Measurements from ENCODE around the gene SPAG9. TPM values are rescaled to one million over a fixed set of nuclear protein-coding genes. Genes with fewer than 3 reads are reported as not detected.
A peak's percentile ranks its signal among the peaks of the same experiment; 100 is the strongest.

Gene SPAG9
- total and polyA plus RNA-seq, 5 donors from 2014 or later = 4.7 to 98.4 (median 6.0) TPM

DNA sequence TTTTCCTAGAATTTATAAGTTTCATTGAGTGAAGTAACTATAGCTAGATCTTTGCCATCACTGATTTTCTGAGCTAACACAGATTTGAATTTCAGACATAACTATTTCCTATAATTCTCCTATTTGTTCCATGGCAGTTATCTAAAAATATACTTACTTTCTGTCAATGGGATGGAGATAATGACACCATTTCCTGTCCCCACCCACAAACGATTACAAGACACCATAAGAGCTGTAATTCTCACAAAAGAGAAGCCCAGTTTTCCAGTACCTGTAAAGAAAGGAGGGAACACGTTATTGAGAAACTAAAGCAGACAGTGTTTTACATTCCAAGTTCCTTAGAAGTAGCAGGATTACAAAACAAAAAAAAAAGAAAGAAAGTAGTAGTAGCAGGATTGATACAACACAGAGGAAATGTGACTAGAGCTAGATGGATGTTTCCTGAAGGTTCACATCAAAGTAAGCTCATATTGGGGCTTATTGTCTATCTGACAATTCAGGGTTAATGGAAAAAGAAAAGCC, 143.7 kb downstream of the SPAG9 start:
- no peaks in the 10 kb centered on the region for H3K27me3 ChIP-seq (ENCODE audit: control insufficient read depth, insufficient read depth, low read length)
- DNase-seq (peak in 1 of 3 donors; percentile 27), ATAC-seq (ENCODE audit: low read depth in 2 of 2) (no peak)
- Mint-ChIP-seq H3K9me3 (no peaks in the 10 kb centered on the region), H3K27ac (peak overlapping the region; percentile 87 to 94 (median 90)), H3K36me3 (peaks cover 40% of the 10 kb centered on the region), H3K4me1 (peaks cover 3 to 13% (median 12%) of the 10 kb centered on the region in 4 donors), H3K27me3 (no peaks in the 10 kb centered on the region), H3K4me3 (peak overlapping the region in 1 of 4 donors; percentile 28)
- no peaks in the 10 kb centered on the region for H3K9me3 ChIP-seq (ENCODE audit: control insufficient read depth in 2 of 2, low read length in 2 of 2)
- H3K36me3 ChIP-seq (ENCODE audit: control insufficient read depth, insufficient read depth, low read length) = peaks cover 63% of the 10 kb centered on the region
- no peak overlapping the region for H3K4me3 ChIP-seq (ENCODE audit: low read depth, low read length)
- H3K4me1 ChIP-seq (ENCODE audit: control insufficient read depth, insufficient read depth, low read length, poor library complexity, severe bottlenecking) = peaks cover 8% of the 10 kb centered on the region
- H3K27ac ChIP-seq (ENCODE audit: insufficient read depth, low read length, poor library complexity, severe bottlenecking) = no peak overlapping the region

DNA sequence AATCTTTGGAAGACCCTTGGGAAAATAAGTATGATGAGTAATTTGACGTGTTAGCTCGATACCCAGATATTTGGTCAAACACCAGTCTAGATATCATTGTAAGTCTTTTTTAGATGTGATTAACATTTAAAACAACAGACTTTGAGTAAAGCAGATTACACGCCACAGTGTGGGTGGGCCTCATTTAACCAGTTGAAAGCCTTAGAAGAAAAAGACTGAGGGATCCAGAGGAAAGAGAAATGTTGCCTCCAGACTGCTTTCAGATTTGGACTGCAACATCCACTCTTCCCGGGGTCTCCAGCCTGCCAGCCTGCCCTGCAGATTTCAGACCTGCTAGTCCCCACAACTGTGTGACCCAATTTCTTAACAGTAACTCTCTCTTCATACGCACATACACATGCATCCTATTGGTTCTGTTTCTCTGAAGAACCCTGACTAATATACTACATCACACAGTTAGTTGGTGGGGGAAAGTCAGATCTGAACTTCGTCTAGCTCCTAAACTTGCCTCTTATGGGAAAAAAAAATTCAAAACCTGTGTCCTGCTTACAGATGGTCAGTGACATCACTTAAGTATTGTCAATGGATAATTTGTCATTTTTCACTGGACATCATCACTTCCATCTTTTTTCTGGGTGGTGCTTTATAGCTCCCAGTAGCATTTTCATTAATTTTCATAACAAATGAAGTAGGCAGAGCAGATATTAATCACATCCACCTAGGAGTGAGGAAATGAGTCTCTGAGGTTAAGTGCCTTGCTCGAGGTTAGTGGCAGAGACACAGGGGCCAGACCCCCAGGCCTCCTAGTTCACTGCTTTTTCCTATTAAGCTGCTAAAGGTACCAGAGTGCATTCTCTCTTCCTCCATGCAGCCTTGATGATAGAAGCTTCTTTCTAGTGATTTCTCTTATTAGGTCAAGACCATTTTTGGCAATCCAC, 146.8 kb downstream of the SPAG9 start:
- Mint-ChIP-seq H3K27ac (peak overlapping the region in 2 of 3 donors; percentile 2 to 60), H3K4me3 (no peak overlapping the region), H3K27me3 (no peaks in the 10 kb centered on the region), H3K9me3 (no peaks in the 10 kb centered on the region), H3K4me1 (peaks cover 9 to 15% (median 12%) of the 10 kb centered on the region in 4 donors), H3K36me3 (peaks cover 43% of the 10 kb centered on the region)
- no peaks in the 10 kb centered on the region for H3K27me3 ChIP-seq (ENCODE audit: control insufficient read depth, insufficient read depth, low read length)
- H3K27ac ChIP-seq (ENCODE audit: insufficient read depth, low read length, poor library complexity, severe bottlenecking) = no peak overlapping the region
- H3K4me3 ChIP-seq (ENCODE audit: low read depth, low read length) = no peak overlapping the region
- H3K4me1 ChIP-seq (ENCODE audit: control insufficient read depth, insufficient read depth, low read length, poor library complexity, severe bottlenecking) = peaks cover 8% of the 10 kb centered on the region
- no peaks in the 10 kb centered on the region for H3K9me3 ChIP-seq (ENCODE audit: control insufficient read depth in 2 of 2, low read length in 2 of 2)
- no peak for ATAC-seq (ENCODE audit: low read depth in 2 of 2)
- DNase-seq = no peak
- peaks cover 59% of the 10 kb centered on the region for H3K36me3 ChIP-seq (ENCODE audit: control insufficient read depth, insufficient read depth, low read length)

DNA sequence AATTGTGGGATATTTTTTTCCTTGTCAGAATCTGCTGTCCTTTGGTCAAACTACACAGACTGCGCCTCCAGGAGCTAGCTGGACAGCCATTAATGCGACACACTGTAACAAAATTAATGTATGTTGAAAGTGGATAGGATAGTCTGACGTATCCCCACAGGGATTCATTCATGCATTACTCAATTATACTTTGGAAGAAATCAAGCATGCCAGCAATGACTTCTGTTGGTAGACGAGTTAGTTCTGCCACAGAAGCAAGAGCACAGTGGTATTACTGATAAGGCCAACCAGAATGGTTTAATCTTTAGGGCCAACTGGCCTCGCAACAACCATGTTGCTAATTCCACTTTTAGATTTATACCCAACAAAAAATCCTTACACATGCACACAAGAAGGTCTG, 148.1 kb downstream of the SPAG9 start:
- DNase-seq = no peak
- Histone ChIP-seq H3K9me3 (ENCODE audit: control insufficient read depth in 2 of 2, low read length in 2 of 2) (no peaks in the 10 kb centered on the region), H3K27ac (ENCODE audit: insufficient read depth, low read length, poor library complexity, severe bottlenecking) (no peak overlapping the region), H3K27me3 (ENCODE audit: control insufficient read depth, insufficient read depth, low read length) (no peaks in the 10 kb centered on the region), H3K4me1 (ENCODE audit: control insufficient read depth, insufficient read depth, low read length, poor library complexity, severe bottlenecking) (peaks cover 8% of the 10 kb centered on the region), H3K36me3 (ENCODE audit: control insufficient read depth, insufficient read depth, low read length) (peaks cover 50% of the 10 kb centered on the region), H3K4me3 (ENCODE audit: low read depth, low read length) (no peak overlapping the region)
- H3K36me3 Mint-ChIP-seq = peaks cover 35% of the 10 kb centered on the region
- no peaks in the 10 kb centered on the region for H3K27me3 Mint-ChIP-seq
- H3K9me3 Mint-ChIP-seq = no peaks in the 10 kb centered on the region
- H3K27ac Mint-ChIP-seq = no peak overlapping the region
- no peak overlapping the region for H3K4me3 Mint-ChIP-seq
- ATAC-seq (ENCODE audit: low read depth in 2 of 2) = no peak
- H3K4me1 Mint-ChIP-seq = peaks cover 6 to 9% (median 8%) of the 10 kb centered on the region in 4 donors

DNA sequence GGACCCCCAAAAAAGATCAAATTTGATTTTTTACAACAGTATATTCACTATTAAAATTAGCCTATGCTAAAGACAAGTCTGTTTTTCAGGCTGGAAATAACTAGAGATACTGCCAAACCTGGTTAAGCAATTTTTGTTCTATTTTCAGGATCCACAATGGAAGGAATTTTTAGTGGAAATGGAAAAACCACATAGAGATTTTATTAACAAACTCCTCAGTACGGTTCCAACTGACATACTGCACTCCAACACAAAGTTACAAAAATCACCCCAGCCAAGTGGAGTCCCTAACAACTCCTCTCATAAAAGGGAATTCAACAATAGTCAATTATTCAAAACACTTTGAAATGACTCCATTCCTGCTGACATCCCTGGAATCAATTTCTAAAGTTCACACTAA, 152.9 kb downstream of the SPAG9 start:
- no peak overlapping the region for H3K4me3 Mint-ChIP-seq
- no peaks in the 10 kb centered on the region for H3K27me3 ChIP-seq (ENCODE audit: control insufficient read depth, insufficient read depth, low read length)
- peaks cover 9 to 21% (median 15%) of the 10 kb centered on the region in 4 donors for H3K4me1 Mint-ChIP-seq
- peak overlapping the region in 2 of 3 donors; percentile 28 to 67 for H3K27ac Mint-ChIP-seq
- DNase-seq (no peak), ATAC-seq (ENCODE audit: low read depth in 2 of 2) (no peak)
- H3K4me1 ChIP-seq (ENCODE audit: control insufficient read depth, insufficient read depth, low read length, poor library complexity, severe bottlenecking) = peaks cover 3% of the 10 kb centered on the region
- no peak overlapping the region for H3K4me3 ChIP-seq (ENCODE audit: low read depth, low read length)
- no peaks in the 10 kb centered on the region for H3K9me3 Mint-ChIP-seq
- H3K27ac ChIP-seq (ENCODE audit: insufficient read depth, low read length, poor library complexity, severe bottlenecking) = no peak overlapping the region
- H3K9me3 ChIP-seq (ENCODE audit: control insufficient read depth in 2 of 2, low read length in 2 of 2) = no peaks in the 10 kb centered on the region
- peaks cover 28% of the 10 kb centered on the region for H3K36me3 Mint-ChIP-seq
- no peaks in the 10 kb centered on the region for H3K27me3 Mint-ChIP-seq
- H3K36me3 ChIP-seq (ENCODE audit: control insufficient read depth, insufficient read depth, low read length) = peaks cover 37% of the 10 kb centered on the region

DNA sequence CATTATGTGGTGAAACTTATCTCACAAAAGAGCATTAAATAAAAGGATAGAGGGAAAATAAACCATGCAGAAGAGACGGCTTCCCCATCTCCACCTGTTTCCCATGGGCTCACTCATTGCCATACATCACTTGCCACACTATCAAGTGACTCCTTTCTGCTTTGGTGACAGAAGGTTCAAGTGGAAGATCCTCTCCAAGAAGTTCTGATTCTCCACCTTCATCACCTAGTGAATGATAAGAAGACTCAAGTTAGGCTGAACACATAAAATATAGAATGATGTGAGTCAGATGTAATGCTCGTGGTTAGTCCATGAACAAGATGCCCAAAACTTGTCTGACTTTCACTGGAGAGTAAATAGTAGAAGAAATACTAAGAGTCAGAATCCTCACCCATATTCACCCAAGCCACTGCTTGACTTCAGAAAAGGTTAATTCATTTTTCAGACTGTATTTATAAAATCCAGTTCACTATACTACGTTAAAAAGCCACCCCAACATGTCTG, 154.5 kb downstream of the SPAG9 start:
- Histone ChIP-seq H3K4me1 (ENCODE audit: control insufficient read depth, insufficient read depth, low read length, poor library complexity, severe bottlenecking) (peaks cover 3% of the 10 kb centered on the region), H3K36me3 (ENCODE audit: control insufficient read depth, insufficient read depth, low read length) (peaks cover 37% of the 10 kb centered on the region), H3K4me3 (ENCODE audit: low read depth, low read length) (no peak overlapping the region), H3K27ac (ENCODE audit: insufficient read depth, low read length, poor library complexity, severe bottlenecking) (no peak overlapping the region), H3K27me3 (ENCODE audit: control insufficient read depth, insufficient read depth, low read length) (no peaks in the 10 kb centered on the region), H3K9me3 (ENCODE audit: control insufficient read depth in 2 of 2, low read length in 2 of 2) (no peaks in the 10 kb centered on the region)
- H3K9me3 Mint-ChIP-seq = no peaks in the 10 kb centered on the region
- H3K36me3 Mint-ChIP-seq = peaks cover 28% of the 10 kb centered on the region
- H3K4me3 Mint-ChIP-seq = no peak overlapping the region
- H3K4me1 Mint-ChIP-seq = peaks cover 9 to 21% (median 15%) of the 10 kb centered on the region in 4 donors
- H3K27ac Mint-ChIP-seq = peak overlapping the region; percentile 9 to 76 (median 59)
- no peaks in the 10 kb centered on the region for H3K27me3 Mint-ChIP-seq
- ATAC-seq (ENCODE audit: low read depth in 2 of 2) (no peak), DNase-seq (no peak)

DNA sequence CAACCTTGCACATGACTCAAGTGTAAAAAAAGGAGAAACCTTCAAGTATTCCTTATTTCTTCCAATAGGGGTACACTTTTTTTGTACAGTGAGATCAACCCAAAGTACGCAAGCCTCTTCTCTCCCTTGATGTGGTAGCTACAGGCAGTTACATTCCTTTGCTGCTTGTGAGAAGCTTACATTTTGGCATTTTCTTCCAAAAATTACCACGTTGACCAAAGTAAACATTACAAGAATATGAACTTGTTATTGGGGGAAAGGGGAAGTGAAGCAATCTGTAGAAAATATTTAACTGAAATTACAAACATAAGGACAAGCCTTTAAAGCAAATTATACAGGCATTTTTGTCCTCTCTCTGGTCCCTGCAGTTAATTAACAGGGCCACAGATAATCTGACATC, 157.5 kb downstream of the SPAG9 start:
- H3K36me3 Mint-ChIP-seq = peaks cover 16% of the 10 kb centered on the region
- Histone ChIP-seq H3K4me3 (ENCODE audit: low read depth, low read length) (no peak overlapping the region), H3K27me3 (ENCODE audit: control insufficient read depth, insufficient read depth, low read length) (no peaks in the 10 kb centered on the region), H3K9me3 (ENCODE audit: control insufficient read depth in 2 of 2, low read length in 2 of 2) (no peaks in the 10 kb centered on the region), H3K36me3 (ENCODE audit: control insufficient read depth, insufficient read depth, low read length) (peaks cover 20% of the 10 kb centered on the region), H3K4me1 (ENCODE audit: control insufficient read depth, insufficient read depth, low read length, poor library complexity, severe bottlenecking) (peaks cover 3% of the 10 kb centered on the region), H3K27ac (ENCODE audit: insufficient read depth, low read length, poor library complexity, severe bottlenecking) (no peak overlapping the region)
- H3K27me3 Mint-ChIP-seq = no peaks in the 10 kb centered on the region
- peaks cover 7 to 18% (median 14%) of the 10 kb centered on the region in 4 donors for H3K4me1 Mint-ChIP-seq
- H3K9me3 Mint-ChIP-seq = no peaks in the 10 kb centered on the region
- no peak overlapping the region for H3K27ac Mint-ChIP-seq
- DNase-seq (no peak), ATAC-seq (ENCODE audit: low read depth in 2 of 2) (no peak)
- H3K4me3 Mint-ChIP-seq = no peak overlapping the region

DNA sequence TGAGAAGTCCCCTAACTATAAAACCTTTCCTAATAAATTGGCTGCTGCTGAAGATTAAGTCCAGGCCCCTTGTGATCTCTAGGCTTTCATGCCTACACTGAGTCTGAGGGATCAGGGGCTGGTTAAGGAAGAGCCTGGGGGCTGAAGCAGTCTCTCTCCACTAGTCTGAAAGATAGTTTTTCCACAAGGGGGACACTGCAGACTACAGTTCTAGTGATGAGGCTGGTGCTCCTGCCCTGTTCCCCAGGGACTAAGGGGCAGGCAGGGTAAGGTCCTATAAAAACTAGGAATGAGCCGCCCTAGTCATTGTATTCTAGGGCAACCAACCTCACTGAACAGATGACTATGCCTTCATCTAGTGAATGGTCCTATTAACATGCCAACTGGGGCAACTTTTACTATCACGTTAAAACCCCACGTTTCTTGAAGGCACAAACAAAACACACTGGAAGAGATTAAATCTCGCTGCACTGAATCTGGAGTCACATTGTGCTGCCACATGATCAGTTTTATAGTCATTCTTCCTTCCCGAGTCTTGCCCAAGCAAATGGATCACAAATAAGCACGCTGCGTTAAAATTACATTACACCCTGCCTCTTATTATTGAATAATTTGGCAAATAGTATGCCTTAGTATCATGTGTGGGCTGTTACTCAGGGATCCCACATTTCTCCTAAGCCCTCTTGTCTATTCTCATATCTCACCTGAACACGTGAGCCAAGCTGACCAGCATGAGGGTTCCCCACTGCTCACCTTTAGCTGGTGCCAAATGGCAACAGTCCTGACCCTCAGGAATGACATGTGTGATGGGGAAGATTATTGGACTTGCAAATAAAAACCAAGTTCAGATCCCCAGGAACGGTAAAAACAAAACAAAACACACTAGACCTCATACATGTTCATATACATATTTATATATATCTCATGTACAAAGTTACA, 159.1 kb downstream of the SPAG9 start:
- no peak for DNase-seq
- Mint-ChIP-seq H3K9me3 (no peaks in the 10 kb centered on the region), H3K36me3 (peaks cover 16% of the 10 kb centered on the region), H3K4me1 (peaks cover 9 to 20% (median 16%) of the 10 kb centered on the region in 4 donors), H3K27me3 (no peaks in the 10 kb centered on the region), H3K4me3 (no peak overlapping the region), H3K27ac (peak overlapping the region in 1 of 3 donors; percentile 33)
- Histone ChIP-seq H3K36me3 (ENCODE audit: control insufficient read depth, insufficient read depth, low read length) (peaks cover 12% of the 10 kb centered on the region), H3K27me3 (ENCODE audit: control insufficient read depth, insufficient read depth, low read length) (no peaks in the 10 kb centered on the region), H3K4me1 (ENCODE audit: control insufficient read depth, insufficient read depth, low read length, poor library complexity, severe bottlenecking) (peaks cover 5% of the 10 kb centered on the region), H3K27ac (ENCODE audit: insufficient read depth, low read length, poor library complexity, severe bottlenecking) (no peak overlapping the region), H3K9me3 (ENCODE audit: control insufficient read depth in 2 of 2, low read length in 2 of 2) (no peaks in the 10 kb centered on the region), H3K4me3 (ENCODE audit: low read depth, low read length) (no peak overlapping the region)
- ATAC-seq (ENCODE audit: low read depth in 2 of 2) = no peak

Measured in CD4-positive, CD25-positive, alpha-beta regulatory T cell (primary cell).